ENCODE measurements around the gene MFAP3L. TPM values are rescaled to one million over a fixed set of nuclear protein-coding genes. Genes with fewer than 3 reads are reported as not detected.

The MFAP3L gene
- total and polyA plus RNA-seq, 2 donors (not counting 3 experiments of a cell fraction or from before 2014, with no cell fraction given) = 0.22 to 0.23 TPM

DNA sequence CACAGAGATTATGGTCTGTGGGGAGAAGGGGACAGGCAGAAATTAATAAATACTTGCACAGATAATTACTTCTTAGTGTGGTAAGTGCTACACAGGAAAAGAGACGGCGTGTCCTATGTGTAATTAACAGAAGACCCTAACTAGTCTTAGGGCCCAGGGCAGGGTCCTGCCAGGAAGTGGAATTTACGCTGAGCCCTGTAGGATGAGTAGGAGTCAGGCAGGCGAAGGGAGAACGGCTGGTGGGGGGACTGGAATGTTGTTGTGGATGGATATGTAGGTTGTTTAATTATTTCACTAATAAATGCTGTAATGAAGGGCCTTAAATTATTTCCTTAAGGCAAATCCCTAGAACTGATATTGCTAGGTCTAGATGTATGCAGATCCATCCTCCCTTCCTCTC is 26.7 kb upstream of the MFAP3L start:
- CTCF ChIA-PET = interaction anchor here (0.8 kb wide), 1 partner anchor 243 kb away, joined by 3 read pairs; no protein-coding TSS in a partner anchor

DNA sequence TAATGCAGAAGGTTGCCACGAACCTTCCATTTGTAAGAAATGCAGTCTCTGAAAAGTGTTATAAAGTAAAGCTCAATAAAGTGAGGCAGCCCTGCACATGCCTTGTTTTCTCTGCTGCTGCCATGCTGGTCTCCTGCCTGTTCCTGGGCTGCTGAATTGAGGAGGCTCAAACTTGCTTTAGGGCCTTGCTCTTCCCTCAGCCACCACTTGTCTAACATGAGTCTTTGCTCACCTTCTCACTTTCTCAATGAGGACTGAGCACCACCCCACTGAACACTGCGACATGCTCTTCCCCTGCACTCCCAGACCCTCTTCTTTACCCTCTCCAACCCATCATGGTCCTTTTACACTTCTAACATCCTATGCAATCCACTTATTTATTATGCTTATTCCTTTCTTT is 25.2 kb upstream of the MFAP3L start:
- FAIRE-seq = no peak
- BruUV-seq (replicated peaks) = no TSS peak
- no peaks in the 10 kb centered on the region for H3K36me3 ChIP-seq (ENCODE audit: control insufficient read depth in 2 of 2, extremely low read depth in 1 of 2, insufficient read depth in 2 of 2, low read length in 2 of 2)
- no peaks in the 10 kb centered on the region for H3K9me3 ChIP-seq (replicated peaks; ENCODE audit: control insufficient read depth, insufficient read depth, low read length)
- no peaks in the 10 kb centered on the region for H3K9me1 ChIP-seq (replicated peaks; ENCODE audit: control insufficient read depth, extremely low read depth, insufficient read depth, low read length)
- no peaks in the 10 kb centered on the region for H3K4me1 ChIP-seq (ENCODE audit: control insufficient read depth, extremely low read depth, insufficient read depth, low read length)
- DNase-seq (ENCODE audit: low read depth, low spot score) = no peak
- intact Hi-C loops (cut with micrococcal nuclease) (no loop called here), dilution Hi-C loops (cut with MboI; ENCODE audit: extremely low pct_ligation_motif_present, low sequenced_read_pairs) (no loop called here)
- CTCF ChIA-PET = no interaction called here
- H4K20me1 ChIP-seq (replicated peaks; ENCODE audit: control insufficient read depth, extremely low read depth, insufficient read depth, low read length) = no peaks in the 10 kb centered on the region
- TF ChIP-seq POLR2A (IDR thresholded peaks at IDR 0.05; ENCODE audit: low read depth, low read length) (no peak), FOS (IDR thresholded peaks at IDR 0.05; ENCODE audit: borderline replicate concordance, insufficient read depth, low read length) (no peak), POLR2AphosphoS5 (IDR thresholded peaks at IDR 0.05; ENCODE audit: insufficient read depth, low read depth, low read length) (no peak), MAX (IDR thresholded peaks at IDR 0.05; ENCODE audit: insufficient read depth, insufficient read length) (no peak), JUN (IDR thresholded peaks at IDR 0.05; ENCODE audit: borderline replicate concordance, insufficient read depth, insufficient read length, low read depth) (no peak), EZH2 (IDR thresholded peaks at IDR 0.05; ENCODE audit: borderline replicate concordance, low read depth, low read length, severe bottlenecking) (no peak), GATA2 (IDR thresholded peaks at IDR 0.05; ENCODE audit: insufficient read depth, insufficient read length, low read depth, low read length) (no peak), MYC (IDR thresholded peaks at IDR 0.05; ENCODE audit: low read depth, low read length) (no peak)
- TF ChIP-seq, protein P1, sequence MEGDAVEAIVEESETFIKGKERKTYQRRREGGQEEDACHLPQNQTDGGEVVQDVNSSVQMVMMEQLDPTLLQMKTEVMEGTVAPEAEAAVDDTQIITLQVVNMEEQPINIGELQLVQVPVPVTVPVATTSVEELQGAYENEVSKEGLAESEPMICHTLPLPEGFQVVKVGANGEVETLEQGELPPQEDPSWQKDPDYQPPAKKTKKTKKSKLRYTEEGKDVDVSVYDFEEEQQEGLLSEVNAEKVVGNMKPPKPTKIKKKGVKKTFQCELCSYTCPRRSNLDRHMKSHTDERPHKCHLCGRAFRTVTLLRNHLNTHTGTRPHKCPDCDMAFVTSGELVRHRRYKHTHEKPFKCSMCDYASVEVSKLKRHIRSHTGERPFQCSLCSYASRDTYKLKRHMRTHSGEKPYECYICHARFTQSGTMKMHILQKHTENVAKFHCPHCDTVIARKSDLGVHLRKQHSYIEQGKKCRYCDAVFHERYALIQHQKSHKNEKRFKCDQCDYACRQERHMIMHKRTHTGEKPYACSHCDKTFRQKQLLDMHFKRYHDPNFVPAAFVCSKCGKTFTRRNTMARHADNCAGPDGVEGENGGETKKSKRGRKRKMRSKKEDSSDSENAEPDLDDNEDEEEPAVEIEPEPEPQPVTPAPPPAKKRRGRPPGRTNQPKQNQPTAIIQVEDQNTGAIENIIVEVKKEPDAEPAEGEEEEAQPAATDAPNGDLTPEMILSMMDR (IDR thresholded peaks at IDR 0.05; ENCODE audit: extremely low read depth in 1 of 2, insufficient read depth in 1 of 2, low read depth in 1 of 2, low read length in 2 of 2) = no peak
- peaks cover 0 to 1% of the 10 kb centered on the region in 2 experiments for H3K27me3 ChIP-seq (ENCODE audit: control insufficient read depth in 2 of 2, insufficient read depth in 2 of 2, low read length in 2 of 2)
- no peak overlapping the region for H3K9ac ChIP-seq (replicated peaks; ENCODE audit: extremely low read depth, insufficient read depth, low read length)
- H3K79me2 ChIP-seq (ENCODE audit: control insufficient read depth, insufficient read depth, low read length) = no peaks in the 10 kb centered on the region
- no peak overlapping the region for H2AFZ ChIP-seq (ENCODE audit: low read depth, low read length)
- H3K4me2 ChIP-seq (ENCODE audit: insufficient read depth, low read length) = no peak overlapping the region
- POLR2A ChIA-PET = no interaction called here
- no peak overlapping the region for H3K27ac ChIP-seq (ENCODE audit: insufficient read depth, low read depth, low read length)
- no peak overlapping the region for H3K4me3 ChIP-seq (replicated peaks in 1 of 3; ENCODE audit: insufficient read depth in 1 of 3, low read depth in 1 of 3, low read length in 3 of 3)

More for the DNA sequence above, 26.7 kb upstream of the MFAP3L start:
- Histone ChIP-seq H3K4me1 (ENCODE audit: control insufficient read depth, extremely low read depth, insufficient read depth, low read length) (no peaks in the 10 kb centered on the region), H3K9me3 (replicated peaks; ENCODE audit: control insufficient read depth, insufficient read depth, low read length) (no peaks in the 10 kb centered on the region), H2AFZ (ENCODE audit: low read depth, low read length) (no peak overlapping the region), H3K4me3 (replicated peaks in 1 of 3; ENCODE audit: insufficient read depth in 1 of 3, low read depth in 1 of 3, low read length in 3 of 3) (no peak overlapping the region), H3K9me1 (replicated peaks; ENCODE audit: control insufficient read depth, extremely low read depth, insufficient read depth, low read length) (no peaks in the 10 kb centered on the region), H3K9ac (replicated peaks; ENCODE audit: extremely low read depth, insufficient read depth, low read length) (no peak overlapping the region), H3K36me3 (ENCODE audit: control insufficient read depth in 2 of 2, extremely low read depth in 1 of 2, insufficient read depth in 2 of 2, low read length in 2 of 2) (no peaks in the 10 kb centered on the region), H3K4me2 (ENCODE audit: insufficient read depth, low read length) (no peak overlapping the region), H4K20me1 (replicated peaks; ENCODE audit: control insufficient read depth, extremely low read depth, insufficient read depth, low read length) (no peaks in the 10 kb centered on the region), H3K27me3 (ENCODE audit: control insufficient read depth in 2 of 2, insufficient read depth in 2 of 2, low read length in 2 of 2) (peaks cover 0 to 1% of the 10 kb centered on the region in 2 experiments), H3K79me2 (ENCODE audit: control insufficient read depth, insufficient read depth, low read length) (no peaks in the 10 kb centered on the region), H3K27ac (ENCODE audit: insufficient read depth, low read depth, low read length) (no peak overlapping the region)
- dilution Hi-C loops (cut with MboI; ENCODE audit: extremely low pct_ligation_motif_present, low sequenced_read_pairs) (no loop called here), intact Hi-C loops (cut with micrococcal nuclease) (no loop called here)
- POLR2A ChIA-PET = no interaction called here
- DNase-seq (ENCODE audit: low read depth, low spot score) (no peak), FAIRE-seq (no peak)
- no TSS peak for BruUV-seq (replicated peaks)
- TF ChIP-seq POLR2A (IDR thresholded peaks at IDR 0.05; ENCODE audit: low read depth, low read length) (no peak), GATA2 (IDR thresholded peaks at IDR 0.05; ENCODE audit: insufficient read depth, insufficient read length, low read depth, low read length) (no peak), MAX (IDR thresholded peaks at IDR 0.05; ENCODE audit: insufficient read depth, insufficient read length) (no peak), POLR2AphosphoS5 (IDR thresholded peaks at IDR 0.05; ENCODE audit: insufficient read depth, low read depth, low read length) (no peak), JUN (IDR thresholded peaks at IDR 0.05; ENCODE audit: borderline replicate concordance, insufficient read depth, insufficient read length, low read depth) (no peak), EZH2 (IDR thresholded peaks at IDR 0.05; ENCODE audit: borderline replicate concordance, low read depth, low read length, severe bottlenecking) (no peak), MYC (IDR thresholded peaks at IDR 0.05; ENCODE audit: low read depth, low read length) (no peak)

Data from endothelial cell of umbilical vein (primary cell).